NOMO-1 (cell line): Measurements from ENCODE around the gene PDGFA.

ENCODE experiments used
- DNase-seq, 2 experiments: peaks; one replicate each; lab custom pipeline; 2025; ENCODE audit not compliant: unreplicated experiment in 2 of 2; lab: John Stamatoyannopoulos, UW

The PDGFA gene

GRCh38 chr7:477626-478220, 41.9 kb downstream of the PDGFA start:
- no peak for DNase-seq

- no peak for DNase-seq
These were observed 42.8 kb downstream of the PDGFA start for GRCh38 chr7:476736-477360.

- no peak for DNase-seq
These were observed 43.6 kb downstream of the PDGFA start for GRCh38 chr7:475951-476441.

- DNase-seq, result no peak
These were observed 44.3 kb downstream of the PDGFA start for GRCh38 chr7:475425-475728.

- no peak for DNase-seq
These were observed 44.8 kb downstream of the PDGFA start for GRCh38 chr7:474605-475424.

- no peak for DNase-seq
These were observed 45.6 kb downstream of the PDGFA start for GRCh38 chr7:473870-474604.

GRCh38 chr7:473211-473734, 46.4 kb downstream of the PDGFA start:
- no peak for DNase-seq

- no peak for DNase-seq
These were observed 47.0 kb downstream of the PDGFA start for GRCh38 chr7:472640-472957.

- DNase-seq, result no peak
These were observed 47.6 kb downstream of the PDGFA start for GRCh38 chr7:471866-472639.

GRCh38 chr7:471191-471865, 48.3 kb downstream of the PDGFA start:
- DNase-seq, result no peak

GRCh38 chr7:469563-469961, 50.1 kb downstream of the PDGFA start:
- DNase-seq, result no peak

- peak; percentile 75 to 85 for DNase-seq
These were observed 50.7 kb downstream of the PDGFA start for GRCh38 chr7:468681-469562.

- peak in 1 of 2 experiments; percentile 10 for DNase-seq
These were observed 51.6 kb downstream of the PDGFA start for GRCh38 chr7:467856-468545.

GRCh38 chr7:467393-467828, 52.2 kb downstream of the PDGFA start:
- no peak for DNase-seq

GRCh38 chr7:466465-467191, 53.0 kb downstream of the PDGFA start:
- DNase-seq, result no peak

GRCh38 chr7:465710-466400, 53.8 kb downstream of the PDGFA start:
- DNase-seq, result no peak
